22Rv1 (cell line): Measurements from ENCODE around the gene PIK3R1.

Experiments used
- H3K27ac ChIP-seq: fragments of 450-650 bp; 2 replicates; pipeline ENCODE4 v1.5.1; 2017
- CTCF ChIP-seq: fragments of 450-650 bp; IDR thresholded peaks from 2 replicates; pipeline ENCODE4 v1.5.1; 2017; ENCODE audit warnings: mild to moderate bottlenecking
- ZFX ChIP-seq: fragments of 450-650 bp; IDR thresholded peaks from 2 replicates; pipeline ENCODE4 v1.6.1; 2017; ENCODE audit warnings: antibody characterized with exemption, borderline replicate concordance

Gene PIK3R1

GRCh38 chr5:68215208-68215897, at the start of gene PIK3R1:
Gene PIK3R1 (plus strand): TSS chr5:68215756. CDS start chr5:68226676, 10,920 bp downstream.
- H3K27ac ChIP-seq = peak within 1 kb of the TSS; percentile 92
- peak; percentile 25 for TF ChIP-seq CTCF
- no peak for TF ChIP-seq ZFX

- TF ChIP-seq ZFX (no peak), CTCF (no peak)
- no peak overlapping the region for H3K27ac ChIP-seq
Observed at GRCh38 chr5:68167195-68167651, 48.3 kb upstream of the PIK3R1 start.

GRCh38 chr5:68169903-68170302, 45.7 kb upstream of the PIK3R1 start:
- TF ChIP-seq ZFX = no peak
- TF ChIP-seq CTCF = no peak
- no peak overlapping the region for H3K27ac ChIP-seq

- TF ChIP-seq ZFX (no peak), CTCF (no peak)
Observed at GRCh38 chr5:68170826-68171558, 44.6 kb upstream of the PIK3R1 start.

GRCh38 chr5:68172314-68172713, 43.2 kb upstream of the PIK3R1 start:
- no peak overlapping the region for H3K27ac ChIP-seq
- TF ChIP-seq CTCF = no peak
- TF ChIP-seq ZFX = no peak

More at GRCh38 chr5:68170826-68171558, 44.6 kb upstream of the PIK3R1 start:
- no peak overlapping the region for H3K27ac ChIP-seq

GRCh38 chr5:68173007-68173406, 42.5 kb upstream of the PIK3R1 start:
- H3K27ac ChIP-seq = no peak overlapping the region
- TF ChIP-seq CTCF (no peak), ZFX (no peak)

GRCh38 chr5:68176253-68176652, 39.3 kb upstream of the PIK3R1 start:
- TF ChIP-seq ZFX = no peak
- no peak for TF ChIP-seq CTCF
- H3K27ac ChIP-seq = no peak overlapping the region
